ENCODE data around the gene CXCL1. TPM values are rescaled to one million over a fixed set of nuclear protein-coding genes. Genes with fewer than 3 reads are reported as not detected.

CXCL1 gene
- total and polyA plus RNA-seq, 3 donors from 2014 or later: 0.74 to 1.5 TPM; not detected in 1

GRCh38 chr4:73864961-73865360 lies 4.2 kb upstream of the CXCL1 start:
- intact Hi-C loops (cut with DNase I; ENCODE audit: low total_unique reads): no loop called here
- Histone ChIP-seq H3K36me3 (ENCODE audit: low read depth, missing control alignments) (no peaks in the 10 kb centered on the region), H3K4me1 (peaks cover 7% of the 10 kb centered on the region), H3K9me3 (no peaks in the 10 kb centered on the region), H3K27ac (no peak overlapping the region), H3K27me3 (no peaks in the 10 kb centered on the region), H3K4me3 (no peak overlapping the region)
- no peak for DNase-seq
- no peak for TF ChIP-seq POLR2A (IDR thresholded peaks at IDR 0.05)
- TF ChIP-seq CTCF (IDR thresholded peaks at IDR 0.05): no peak
- 88 to 95% methylated on average over 8 of the region's 8 CpGs for WGBS, 2 donors

- intact Hi-C loops (cut with DNase I; ENCODE audit: low total_unique reads): no loop called here
- H3K9me3 ChIP-seq: no peaks in the 10 kb centered on the region
- H3K36me3 ChIP-seq (ENCODE audit: low read depth, missing control alignments): no peaks in the 10 kb centered on the region
- no peak overlapping the region for H3K4me3 ChIP-seq
- WGBS, 2 donors: 86 to 88% methylated on average over 5 of the region's 5 CpGs
- no peaks in the 10 kb centered on the region for H3K27me3 ChIP-seq
- TF ChIP-seq CTCF (IDR thresholded peaks at IDR 0.05) (no peak), POLR2A (IDR thresholded peaks at IDR 0.05) (no peak)
- no peak overlapping the region for H3K27ac ChIP-seq
- H3K4me1 ChIP-seq: peaks cover 7% of the 10 kb centered on the region
- no peak for DNase-seq
These were observed 3.6 kb upstream of the CXCL1 start for GRCh38 chr4:73865431-73866096.

- Histone ChIP-seq H3K36me3 (ENCODE audit: low read depth, missing control alignments) (no peaks in the 10 kb centered on the region), H3K27me3 (no peaks in the 10 kb centered on the region), H3K4me1 (peaks cover 7% of the 10 kb centered on the region), H3K27ac (no peak overlapping the region), H3K4me3 (no peak overlapping the region), H3K9me3 (no peaks in the 10 kb centered on the region)
- WGBS, 2 donors: 58 to 64% methylated on average over 2 of the region's 2 CpGs
- intact Hi-C loops (cut with DNase I; ENCODE audit: low total_unique reads): no loop called here
- TF ChIP-seq CTCF (IDR thresholded peaks at IDR 0.05): no peak
- TF ChIP-seq POLR2A (IDR thresholded peaks at IDR 0.05): no peak
- no peak for DNase-seq
These were observed 2.9 kb upstream of the CXCL1 start for GRCh38 chr4:73866246-73866645.

GRCh38 chr4:73867783-73868182 lies 1.4 kb upstream of the CXCL1 start:
- no peaks in the 10 kb centered on the region for H3K9me3 ChIP-seq
- H3K4me3 ChIP-seq: no peak overlapping the region
- peaks cover 7% of the 10 kb centered on the region for H3K4me1 ChIP-seq
- H3K36me3 ChIP-seq (ENCODE audit: low read depth, missing control alignments): no peaks in the 10 kb centered on the region
- no peak overlapping the region for H3K27ac ChIP-seq
- intact Hi-C loops (cut with DNase I; ENCODE audit: low total_unique reads): no loop called here
- WGBS, 2 donors: 72 to 84% methylated on average over 3 of the region's 3 CpGs
- no peak for DNase-seq
- no peak for TF ChIP-seq POLR2A (IDR thresholded peaks at IDR 0.05)
- no peak for TF ChIP-seq CTCF (IDR thresholded peaks at IDR 0.05)
- no peaks in the 10 kb centered on the region for H3K27me3 ChIP-seq
